Effector memory CD4-positive, alpha-beta T cell (primary cell): Measurements from ENCODE around the gene EEF2K.
"Not testable (repeated sequence)": the region's sequence is repeated elsewhere in the genome, so short reads cannot be mapped to it uniquely, and the experiment has no call there.

Source experiments
- DNase-seq, 3 donors: peaks; one replicate each; pipeline ENCODE4 v3.0.0-alpha.2; 2020
- H3K27ac ChIP-seq: 2 replicates; pipeline ENCODE4 v1.7.0; 2013; ENCODE audit warnings: mild to moderate bottlenecking, low read length, moderate library complexity; ENCODE audit not compliant: insufficient read depth, poor library complexity, severe bottlenecking
- H3K27me3 ChIP-seq: replicated peaks from 2 replicates; pipeline ENCODE4 v1.7.0; 2013; ENCODE audit warnings: mild to moderate bottlenecking, low read length; ENCODE audit not compliant: insufficient read depth, control insufficient read depth, poor library complexity, severe bottlenecking
- H3K36me3 ChIP-seq: 2 replicates; pipeline ENCODE4 v1.7.0; 2013; ENCODE audit warnings: mild to moderate bottlenecking, low read length, moderate library complexity; ENCODE audit not compliant: control insufficient read depth, insufficient read depth
- H3K4me1 ChIP-seq: 2 replicates; pipeline ENCODE4 v1.7.0; 2013; ENCODE audit warnings: low read length, mild to moderate bottlenecking; ENCODE audit not compliant: control insufficient read depth, insufficient read depth, poor library complexity, severe bottlenecking
- H3K4me3 ChIP-seq: 2 replicates; pipeline ENCODE4 v1.7.0; 2013; ENCODE audit warnings: low read length, low read depth, mild to moderate bottlenecking; ENCODE audit not compliant: insufficient read depth, poor library complexity, severe bottlenecking
- H3K9me3 ChIP-seq: 2 replicates; pipeline ENCODE4 v1.7.0; 2013; ENCODE audit warnings: mild to moderate bottlenecking, low read length, moderate library complexity; ENCODE audit not compliant: control insufficient read depth

The EEF2K gene

DNA sequence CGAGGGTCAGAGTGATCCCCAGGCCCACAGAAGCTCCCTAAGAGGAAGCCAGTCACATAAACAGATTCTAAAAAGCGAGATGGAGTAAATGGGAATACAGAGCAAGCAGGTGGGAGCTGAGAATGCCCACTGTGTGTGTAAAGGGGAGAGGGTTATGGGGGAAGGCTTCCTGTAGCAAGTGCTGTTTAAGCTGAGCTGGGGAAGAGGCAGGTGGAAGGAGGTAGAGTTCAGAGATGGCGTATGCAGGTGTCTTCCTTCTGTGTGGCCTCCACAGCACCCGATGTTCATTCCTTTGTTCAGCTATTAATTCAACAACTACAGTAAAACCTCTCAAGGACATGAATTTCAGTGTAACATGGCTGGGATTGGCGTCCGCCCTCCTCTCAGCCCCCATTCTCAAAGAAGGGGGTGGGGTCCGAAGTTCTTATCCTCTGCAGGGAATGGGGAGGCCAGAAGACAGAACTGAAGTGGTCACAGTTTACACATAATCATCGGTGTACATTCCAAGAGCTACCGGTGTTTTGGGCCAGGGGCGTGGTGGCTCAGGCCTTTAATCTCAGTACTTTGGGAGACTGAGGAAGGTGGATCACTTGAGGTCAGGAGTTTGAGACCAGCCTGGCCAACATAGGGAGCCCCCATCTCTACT is 1.8 kb downstream of the EEF2K start:
- Histone ChIP-seq H3K36me3 (no peaks in the 10 kb centered on the region), H3K9me3 (no peaks in the 10 kb centered on the region), H3K4me3 (peak overlapping the region; percentile 93), H3K27me3 (no peaks in the 10 kb centered on the region), H3K27ac (peak overlapping the region; percentile 34), H3K4me1 (peaks cover 10% of the 10 kb centered on the region)
- no peak for DNase-seq

DNA sequence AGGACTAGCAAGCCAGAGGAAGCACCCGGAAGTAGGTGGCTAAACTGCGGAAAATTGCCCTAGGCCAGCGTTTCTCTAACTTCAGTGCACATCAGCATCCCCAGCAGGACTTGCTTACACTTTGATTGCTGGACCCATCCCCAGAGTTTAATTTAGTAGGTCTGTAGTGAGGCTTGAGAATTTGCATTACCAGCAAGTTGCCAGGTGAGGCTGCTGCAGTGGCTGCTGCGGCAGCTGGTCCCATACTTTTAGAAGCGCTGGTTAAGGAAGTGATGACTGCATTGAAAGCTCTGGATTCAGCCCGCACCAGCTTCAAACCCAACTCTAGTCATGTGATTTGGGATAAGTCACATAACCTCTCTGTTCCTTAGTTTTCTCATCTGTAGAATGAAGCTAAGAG is 4.2 kb downstream of the EEF2K start:
- no peak for DNase-seq
- Histone ChIP-seq H3K9me3 (no peaks in the 10 kb centered on the region), H3K27ac (no peak overlapping the region)

DNA sequence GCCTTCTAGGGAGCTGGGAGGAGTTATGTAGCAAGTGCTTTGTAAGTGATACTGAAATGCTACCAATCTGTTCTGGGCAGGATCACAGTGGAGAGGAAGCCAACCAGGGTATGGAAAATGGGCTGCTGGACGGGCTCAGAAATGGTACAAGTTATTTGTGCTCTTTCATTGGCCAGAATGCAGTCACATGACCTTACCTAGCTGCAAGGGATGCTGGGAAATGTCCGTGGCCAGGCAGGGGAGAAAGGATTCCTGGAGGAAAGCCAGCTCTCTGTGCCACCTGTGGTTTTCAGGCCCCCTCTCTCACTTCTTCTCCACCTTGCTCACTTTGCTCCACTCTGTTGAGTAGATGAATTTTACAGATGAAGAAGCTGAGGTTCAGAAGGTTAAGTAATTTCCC is 4.8 kb downstream of the EEF2K start:
- no peak for DNase-seq
- H3K4me3 ChIP-seq: no peak overlapping the region
- H3K4me1 ChIP-seq: peaks cover 8% of the 10 kb centered on the region
- no peak overlapping the region for H3K27ac ChIP-seq
- H3K27me3 ChIP-seq: no peaks in the 10 kb centered on the region
- H3K36me3 ChIP-seq: no peaks in the 10 kb centered on the region
- no peaks in the 10 kb centered on the region for H3K9me3 ChIP-seq

More for the DNA sequence above, 4.2 kb downstream of the EEF2K start:
- Histone ChIP-seq H3K4me3 (no peak overlapping the region), H3K4me1 (peaks cover 10% of the 10 kb centered on the region), H3K27me3 (no peaks in the 10 kb centered on the region), H3K36me3 (no peaks in the 10 kb centered on the region)

DNA sequence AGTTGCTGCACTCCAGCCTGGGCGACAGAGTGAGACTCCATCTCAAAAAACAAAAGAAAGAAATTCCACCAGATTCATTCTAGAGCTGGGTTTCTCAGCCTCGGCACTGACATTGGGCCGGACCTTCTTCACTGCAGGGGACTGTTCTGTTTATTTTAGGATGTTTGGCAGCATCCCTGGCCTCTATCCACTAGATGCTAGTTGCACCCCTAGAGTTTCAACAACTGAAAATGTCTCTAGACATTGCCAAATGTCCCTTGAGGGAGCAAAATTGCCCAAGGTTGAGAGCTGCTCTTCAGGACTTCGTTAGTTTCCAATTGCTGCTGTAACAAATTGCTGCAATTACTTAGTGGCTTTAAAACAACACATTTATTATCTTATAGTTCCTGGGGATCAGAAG is 7.2 kb downstream of the EEF2K start:
- Histone ChIP-seq H3K4me3 (no peak overlapping the region), H3K27me3 (no peaks in the 10 kb centered on the region), H3K9me3 (no peaks in the 10 kb centered on the region), H3K36me3 (no peaks in the 10 kb centered on the region), H3K27ac (no peak overlapping the region), H3K4me1 (no peaks in the 10 kb centered on the region)
- DNase-seq: no peak

DNA sequence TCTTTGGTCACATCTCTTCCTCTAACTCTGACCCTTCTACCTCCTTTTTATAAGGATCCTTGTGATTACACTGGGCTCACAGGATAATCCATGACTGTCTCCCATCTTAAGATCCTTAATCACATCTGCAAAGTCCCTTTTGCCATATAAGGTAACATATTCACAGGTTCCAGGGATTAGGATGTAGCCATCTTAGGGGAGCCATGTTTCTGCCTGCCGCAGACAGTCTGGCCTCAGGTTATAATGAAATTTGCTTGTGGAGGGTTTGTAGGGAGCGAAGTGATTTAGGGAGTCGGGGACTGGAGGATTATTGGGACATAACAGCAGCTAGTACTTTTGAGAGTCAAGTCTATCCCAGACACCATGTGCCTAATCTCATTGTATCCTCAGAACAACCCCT is 7.7 kb downstream of the EEF2K start:
- H3K36me3 ChIP-seq: no peaks in the 10 kb centered on the region
- H3K27me3 ChIP-seq: no peaks in the 10 kb centered on the region
- H3K9me3 ChIP-seq: no peaks in the 10 kb centered on the region
- H3K4me1 ChIP-seq: no peaks in the 10 kb centered on the region
- no peak for DNase-seq
- no peak overlapping the region for H3K4me3 ChIP-seq
- no peak overlapping the region for H3K27ac ChIP-seq

DNA sequence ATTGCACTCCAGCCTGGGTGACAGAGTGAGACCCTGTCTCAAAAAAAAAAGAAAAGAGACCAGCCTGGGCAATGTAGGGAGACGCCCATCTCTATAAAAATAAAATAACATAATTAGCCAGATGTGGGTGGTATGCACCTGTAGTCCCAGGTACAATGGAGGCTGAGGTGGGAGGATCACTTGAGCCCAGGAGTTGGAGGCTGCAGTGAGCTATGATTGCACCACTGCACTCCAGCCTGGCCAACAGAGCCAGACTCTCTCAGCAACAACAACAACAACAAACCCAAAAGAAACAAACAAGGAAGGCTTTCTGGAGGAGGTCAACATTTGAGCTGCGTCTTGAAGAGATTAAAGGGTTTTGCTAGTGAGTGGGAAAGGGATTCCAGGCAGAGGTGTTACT is 8.3 kb downstream of the EEF2K start:
- no peak overlapping the region for H3K27ac ChIP-seq
- no peaks in the 10 kb centered on the region for H3K36me3 ChIP-seq
- no peak for DNase-seq
- H3K9me3 ChIP-seq: no peaks in the 10 kb centered on the region
- no peaks in the 10 kb centered on the region for H3K27me3 ChIP-seq
- H3K4me3 ChIP-seq: no peak overlapping the region
- no peaks in the 10 kb centered on the region for H3K4me1 ChIP-seq

DNA sequence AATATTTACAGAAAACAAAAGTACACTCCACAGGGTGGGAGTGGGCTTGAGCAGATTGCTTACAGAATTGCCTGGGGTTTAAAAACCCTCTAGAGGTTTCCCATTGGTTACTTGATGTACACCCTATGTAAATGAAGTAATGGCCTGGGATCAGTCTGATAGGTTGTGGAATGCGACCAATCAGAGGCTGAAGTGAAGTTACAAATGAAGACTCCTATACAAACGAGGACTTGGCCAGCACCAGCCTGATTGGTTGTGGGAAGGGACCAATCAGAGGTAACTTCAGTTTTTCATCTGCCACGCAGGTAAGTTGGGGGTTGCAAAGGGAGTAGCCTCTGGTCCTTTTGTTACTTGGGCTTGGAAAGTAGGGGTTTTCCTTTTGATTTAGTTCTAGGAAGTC is 8.8 kb downstream of the EEF2K start:
- Histone ChIP-seq H3K4me3 (no peak overlapping the region), H3K27me3 (no peaks in the 10 kb centered on the region), H3K9me3 (no peaks in the 10 kb centered on the region), H3K4me1 (no peaks in the 10 kb centered on the region), H3K36me3 (no peaks in the 10 kb centered on the region), H3K27ac (no peak overlapping the region)
- no peak for DNase-seq

DNA sequence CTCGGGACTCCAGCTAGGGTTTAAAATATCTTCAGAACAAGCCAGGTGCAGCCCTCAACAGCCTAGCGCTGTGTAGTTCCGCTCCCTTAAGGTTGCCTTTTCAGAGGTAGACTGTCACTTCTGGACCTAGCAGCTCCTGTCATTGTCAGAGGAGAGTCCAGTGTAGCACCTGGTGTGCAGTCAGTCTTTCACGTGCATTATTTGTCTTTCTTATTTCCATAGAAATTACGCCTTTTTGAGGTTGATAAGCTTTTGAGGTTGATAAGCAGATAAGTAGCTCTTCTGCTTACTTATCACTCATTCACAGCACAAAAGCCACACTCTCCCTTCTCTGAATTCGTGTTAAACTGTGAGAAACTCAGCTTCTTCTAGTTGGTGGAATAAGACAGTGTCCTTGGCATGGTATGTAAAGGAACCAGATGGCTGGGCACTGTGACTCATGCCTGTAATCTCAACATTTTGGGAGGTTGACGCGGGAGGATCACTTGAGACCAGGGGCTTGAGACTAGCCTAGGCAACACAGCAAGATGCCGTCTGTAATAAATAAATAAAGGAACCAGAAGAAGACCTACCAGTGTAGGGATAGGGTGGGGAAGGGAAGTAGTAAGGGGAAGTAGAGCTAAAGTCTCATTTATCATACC is 10.2 kb downstream of the EEF2K start:
- Histone ChIP-seq H3K27ac (no peak overlapping the region), H3K4me1 (no peaks in the 10 kb centered on the region), H3K27me3 (no peaks in the 10 kb centered on the region), H3K9me3 (no peaks in the 10 kb centered on the region), H3K4me3 (no peak overlapping the region), H3K36me3 (no peaks in the 10 kb centered on the region)
- no peak for DNase-seq

DNA sequence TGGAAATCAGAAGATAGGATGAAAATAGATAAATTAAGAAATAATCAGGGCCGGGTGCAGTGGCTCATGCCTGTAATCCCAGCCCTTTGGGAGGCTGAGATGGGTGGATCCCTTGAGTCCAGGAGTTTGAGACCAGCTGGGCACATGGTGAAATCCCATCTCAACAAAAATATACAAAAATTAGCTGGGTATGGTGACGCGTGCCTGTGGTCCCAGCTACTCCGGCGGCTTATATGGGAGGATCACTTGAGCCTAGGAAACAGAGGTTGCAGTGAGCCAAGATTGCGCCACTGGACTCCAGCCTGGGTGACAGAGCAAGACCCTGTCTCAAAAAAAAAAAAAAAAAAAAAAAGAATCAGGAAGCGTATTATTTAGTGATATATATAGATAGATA is 10.8 kb downstream of the EEF2K start:
- H3K4me1 ChIP-seq, H3K27ac ChIP-seq, H3K27me3 ChIP-seq, H3K9me3 ChIP-seq, H3K4me3 ChIP-seq, H3K36me3 ChIP-seq, DNase-seq: not testable (repeated sequence)

DNA sequence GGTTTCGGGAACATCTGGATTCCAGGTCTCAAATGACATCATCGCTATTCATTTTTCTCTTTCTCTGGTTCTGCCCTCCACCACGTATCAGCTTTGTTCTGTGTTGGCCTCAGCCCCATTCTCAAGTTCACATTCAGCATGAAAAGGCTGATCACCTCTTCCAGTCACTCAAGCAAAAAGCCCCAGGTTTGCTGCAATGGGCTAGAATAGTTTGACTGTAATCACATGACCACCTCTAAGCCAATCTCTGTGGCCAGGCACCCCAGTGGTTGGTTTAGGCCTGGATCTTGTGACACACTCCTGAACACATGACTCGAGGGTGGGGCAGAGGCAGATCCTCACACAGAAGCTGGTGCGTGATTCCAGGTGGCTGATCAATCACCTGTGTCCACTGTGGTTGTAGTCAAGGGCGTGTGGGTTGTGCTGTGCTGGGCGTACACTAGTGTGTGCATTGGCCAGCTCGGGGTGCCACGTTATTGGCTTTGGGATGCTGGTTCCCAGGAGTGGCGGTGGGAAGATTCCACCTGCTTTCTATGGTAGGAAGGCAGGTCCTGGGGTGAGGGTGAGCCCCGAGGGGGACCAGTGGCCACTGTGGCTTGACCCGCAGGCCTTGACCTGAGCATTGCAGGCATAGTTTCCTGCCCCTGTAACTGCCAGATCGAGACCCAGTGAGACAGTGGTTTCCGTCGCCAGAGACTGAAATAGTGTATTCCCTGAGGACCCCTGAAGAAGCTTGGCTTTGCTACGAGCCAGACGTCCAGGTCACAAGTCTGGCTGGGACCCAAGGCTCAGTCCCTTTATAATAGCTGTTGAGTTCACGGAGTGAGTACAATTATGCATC is 12.0 kb downstream of the EEF2K start:
- H3K27ac ChIP-seq: no peak overlapping the region
- H3K36me3 ChIP-seq: no peaks in the 10 kb centered on the region
- no peaks in the 10 kb centered on the region for H3K9me3 ChIP-seq
- H3K4me3 ChIP-seq: no peak overlapping the region
- no peak for DNase-seq
- H3K27me3 ChIP-seq: no peaks in the 10 kb centered on the region
- H3K4me1 ChIP-seq: no peaks in the 10 kb centered on the region
